ENCODE measurements around the gene IRX1. TPM values are rescaled to one million over a fixed set of nuclear protein-coding genes. Genes with fewer than 3 reads are reported as not detected.

IRX1 gene
- total RNA-seq (2014; rRNA removed) = not detected in 2 replicates
- not detected for polyA plus RNA-seq (2012)

DNA sequence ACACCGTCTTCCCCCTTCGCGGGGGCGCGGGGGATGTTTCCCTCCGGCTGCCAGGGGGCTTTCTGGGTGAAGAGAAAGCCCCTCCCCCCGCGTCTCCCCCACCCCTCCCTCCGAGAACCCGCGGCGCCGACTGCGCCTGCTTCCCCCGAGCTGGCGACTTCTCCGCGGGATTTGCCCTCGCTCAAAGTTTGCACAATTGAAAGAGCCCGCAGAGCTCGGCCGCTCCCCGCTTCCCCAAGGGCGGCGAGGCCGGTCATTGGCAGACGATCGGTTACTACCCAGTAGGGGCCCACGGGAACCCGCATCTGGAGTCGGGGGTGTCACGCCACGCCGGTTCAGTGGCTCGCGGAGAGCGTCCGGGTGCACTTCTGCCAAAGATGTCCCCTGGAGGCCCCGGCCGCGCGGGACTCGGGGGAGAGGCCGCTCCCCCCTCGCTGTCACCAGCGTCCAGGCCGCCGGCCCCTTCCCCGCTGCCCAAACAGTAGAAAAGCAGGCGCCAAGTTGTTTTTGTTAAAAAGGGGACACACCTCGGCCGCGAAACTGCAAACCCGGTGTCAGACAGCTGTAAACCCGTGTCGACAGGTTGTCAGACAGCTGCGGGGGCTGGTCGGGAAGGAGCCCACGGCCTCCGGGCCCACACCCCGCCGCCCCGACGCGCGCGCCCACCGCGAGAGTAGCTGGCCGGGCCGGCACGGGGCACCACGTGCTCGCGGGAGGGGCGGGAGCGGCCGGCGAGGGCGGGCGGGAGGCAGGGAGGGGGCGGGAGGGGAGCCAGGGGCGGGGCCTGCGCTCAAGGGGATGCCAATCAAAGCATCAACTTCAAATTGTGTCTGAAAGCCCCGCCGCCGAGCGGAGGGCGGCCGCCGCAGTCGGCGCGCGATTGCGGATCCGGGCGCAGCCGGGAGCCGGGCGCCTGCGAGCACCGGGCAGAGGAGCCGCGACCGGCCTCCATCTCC is at the start of gene IRX1:
IRX1 (plus strand) TSS at position 827 of the 956 bp plus-strand sequence. CDS start 274 bp downstream, outside the sequence.
- DNase-seq (ENCODE audit: low read depth) = no peak

DNA sequence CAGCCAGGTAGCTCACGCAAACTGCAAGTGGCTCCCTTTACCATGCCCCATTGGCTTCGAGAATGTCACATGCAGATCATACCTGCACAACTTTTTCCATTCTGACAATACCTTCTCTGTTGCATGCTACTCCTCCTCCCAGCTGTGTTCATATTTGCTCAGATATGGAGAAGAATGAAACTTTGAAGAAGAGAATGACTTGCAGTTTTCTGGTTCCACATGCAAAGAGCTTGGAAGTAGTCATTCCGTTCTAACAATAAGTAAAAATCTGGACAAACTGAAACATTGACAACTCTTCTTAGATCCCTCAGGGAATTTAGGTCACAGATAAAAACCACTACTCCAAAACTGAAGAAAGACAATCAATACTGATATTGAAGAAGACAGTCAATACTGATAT is 49.6 kb upstream of the IRX1 start:
- DNase-seq (ENCODE audit: low read depth) = no peak

DNA sequence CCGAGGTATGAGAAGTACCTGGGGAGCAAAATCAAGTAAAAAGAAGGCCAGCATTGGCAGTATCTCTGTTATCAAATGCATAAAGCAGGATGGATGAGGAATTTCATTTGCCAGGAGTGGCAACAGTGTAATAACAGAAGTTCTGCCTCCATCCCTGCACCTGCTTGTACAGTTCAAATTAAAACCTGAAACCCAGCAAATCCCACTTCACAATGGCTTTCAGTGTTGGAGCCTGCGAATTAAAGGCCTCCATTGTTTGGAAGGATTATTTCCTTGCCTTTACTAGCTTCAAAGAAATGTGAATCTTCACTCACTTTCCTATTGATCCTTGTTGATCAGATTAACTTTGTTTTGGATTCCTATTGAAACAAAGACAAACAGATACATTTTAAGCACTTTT is 31.5 kb upstream of the IRX1 start:
- DNase-seq (ENCODE audit: low read depth) = no peak

DNA sequence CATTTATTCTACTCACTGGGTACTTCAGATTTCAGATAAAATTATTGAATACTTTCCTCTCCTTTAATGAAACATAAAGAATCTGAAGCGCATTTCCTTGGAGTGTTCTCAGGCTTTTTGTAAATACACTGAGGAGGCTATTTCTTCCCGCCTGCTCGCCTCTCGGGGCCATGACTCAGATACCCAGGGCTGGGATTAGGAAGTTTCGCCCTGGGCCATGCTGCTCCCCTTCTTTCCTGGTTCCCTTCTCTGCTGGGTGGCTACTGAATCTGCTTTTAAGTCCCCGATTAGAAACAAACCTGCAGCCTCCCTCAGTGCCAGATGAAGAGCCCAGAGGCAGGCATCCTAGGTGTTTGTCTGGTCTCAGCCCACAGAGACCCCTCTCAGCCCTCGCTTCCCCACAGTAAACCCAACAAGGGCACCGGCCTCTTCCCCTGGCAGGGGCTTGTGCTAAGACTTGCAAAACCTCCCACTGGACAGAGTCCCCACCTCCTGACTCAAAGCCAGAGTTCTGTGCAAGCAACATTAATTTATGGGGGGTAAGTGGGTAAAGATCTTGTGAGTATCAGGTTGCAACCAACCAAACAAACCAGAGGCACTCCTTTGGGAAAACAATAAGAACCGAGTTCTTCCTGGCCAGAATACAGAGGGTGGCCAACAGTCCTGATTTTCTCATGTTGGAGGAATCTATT is 30.7 kb upstream of the IRX1 start:
- no peak for DNase-seq (ENCODE audit: low read depth)

DNA sequence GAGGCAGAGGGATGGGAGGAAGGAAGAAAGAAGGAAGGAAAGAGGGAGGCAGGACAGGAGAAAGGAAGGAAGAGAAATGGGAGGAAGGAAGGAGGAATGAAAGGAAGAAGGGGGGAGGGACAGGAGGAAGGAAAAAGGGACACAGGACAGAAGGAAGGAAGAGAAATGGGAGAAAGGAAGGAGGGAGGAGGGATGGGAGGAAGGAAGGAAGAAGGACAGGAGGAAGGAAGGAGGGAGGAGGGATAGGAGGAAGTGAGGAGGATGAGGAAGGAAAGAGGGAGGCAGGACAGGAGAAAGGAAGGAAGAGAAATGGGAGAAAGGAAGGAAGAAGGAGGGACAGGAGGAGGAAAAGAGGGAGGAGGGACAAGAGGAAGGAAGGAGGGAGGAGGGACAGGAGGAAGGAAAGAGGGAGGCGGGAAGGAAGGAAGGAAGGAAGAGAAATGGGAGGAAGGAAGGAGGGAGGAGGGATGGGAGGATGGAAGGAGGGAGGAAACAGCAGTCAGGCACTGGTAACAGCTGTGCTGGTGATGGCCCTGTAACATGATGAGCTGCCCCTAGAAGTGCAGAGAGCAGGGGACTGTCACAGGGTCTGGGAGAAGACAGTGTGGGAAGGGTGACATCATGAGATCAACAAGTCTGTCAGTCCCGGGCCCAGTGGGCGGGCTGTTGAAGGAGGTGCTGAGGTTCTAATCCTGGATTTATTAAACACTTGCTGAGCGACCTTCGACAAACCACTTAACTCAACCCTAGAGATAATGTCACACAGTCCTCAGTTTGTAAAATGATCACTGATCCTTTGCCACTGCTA is 10.7 kb upstream of the IRX1 start:
- DNase-seq (ENCODE audit: low read depth) = no peak

DNA sequence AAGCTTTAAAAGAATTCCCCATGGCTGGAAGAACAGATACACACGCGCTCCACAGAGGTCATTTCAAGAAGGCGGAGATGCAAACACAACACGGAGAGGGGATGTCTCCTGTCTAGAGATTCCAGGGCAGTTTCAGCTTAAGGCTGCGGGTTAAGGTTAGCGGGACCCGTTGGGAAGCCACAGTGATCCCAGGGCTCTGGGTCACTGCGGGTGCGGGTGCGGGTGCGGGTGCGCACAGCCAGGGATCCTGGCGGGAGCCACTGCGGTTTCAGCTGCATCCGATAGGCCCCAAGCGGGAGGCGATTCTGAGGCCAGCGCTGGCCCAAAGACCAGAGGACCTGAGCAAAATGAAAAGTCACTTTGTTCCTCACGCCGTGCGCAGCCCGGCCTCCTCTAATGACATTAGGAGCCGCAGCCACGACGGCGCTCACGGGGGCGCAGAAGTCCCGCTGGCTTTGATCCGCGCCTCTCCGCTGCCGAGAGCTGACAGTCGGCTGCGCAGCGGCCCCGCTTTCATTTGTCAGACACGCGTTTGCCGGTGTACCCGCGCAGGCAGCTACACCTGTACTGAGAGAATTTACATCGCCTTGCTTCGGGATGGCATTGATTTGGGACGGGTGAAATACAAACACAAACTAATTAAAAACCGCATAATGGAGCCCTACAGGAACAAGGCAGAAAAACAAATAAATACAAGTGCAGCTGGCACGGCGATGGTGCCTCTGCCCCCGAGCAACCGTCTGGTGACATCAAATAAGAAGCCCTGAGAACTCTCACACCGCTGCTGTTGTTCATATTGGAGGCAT is 5.3 kb upstream of the IRX1 start:
- DNase-seq (ENCODE audit: low read depth) = no peak

DNA sequence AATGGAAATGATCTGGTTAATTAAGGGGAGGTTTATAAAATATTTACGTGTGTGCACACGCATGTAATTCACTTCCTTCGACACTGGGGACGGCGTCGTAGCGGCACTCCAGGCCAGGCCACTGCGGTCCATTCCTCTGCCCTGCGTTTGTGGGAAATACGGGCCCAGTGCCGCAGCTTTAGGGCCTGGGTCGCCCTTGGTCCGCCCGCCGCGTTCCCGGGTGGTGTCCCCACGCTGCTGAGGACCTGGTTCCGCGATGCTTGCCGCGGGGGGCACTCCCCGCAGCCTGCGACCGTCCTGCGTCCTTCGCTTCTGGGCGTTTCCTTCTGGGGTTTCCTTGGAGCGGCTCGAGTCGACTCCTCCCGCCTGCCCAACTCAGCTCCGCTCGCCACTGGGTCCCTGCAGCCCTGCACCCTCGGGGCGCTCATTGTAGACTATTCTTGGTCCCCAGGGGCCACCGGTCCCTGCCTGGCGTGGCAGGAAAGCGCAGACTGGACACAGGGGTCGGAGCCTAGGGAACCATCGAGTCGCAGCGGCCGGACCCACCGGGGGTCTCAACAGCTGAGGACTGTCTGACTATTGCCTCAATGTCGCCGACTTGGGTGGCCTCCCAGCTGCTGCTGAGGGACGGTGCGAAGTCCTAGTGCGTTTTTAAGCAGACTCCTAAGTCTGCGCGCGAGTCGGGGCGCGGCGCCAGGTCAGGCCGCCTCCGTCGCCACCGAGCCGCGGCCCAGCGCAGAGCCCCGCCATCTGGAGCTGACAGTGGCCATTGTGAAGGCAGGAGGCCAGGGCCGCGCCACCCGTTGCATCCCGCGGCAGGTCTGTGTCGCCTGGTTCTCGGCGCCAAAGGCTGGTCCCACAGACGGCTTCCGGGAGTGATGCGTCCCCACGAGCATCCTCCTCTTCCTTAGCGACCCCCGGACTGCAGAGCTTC is 4.4 kb upstream of the IRX1 start:
- no peak for DNase-seq (ENCODE audit: low read depth)

DNA sequence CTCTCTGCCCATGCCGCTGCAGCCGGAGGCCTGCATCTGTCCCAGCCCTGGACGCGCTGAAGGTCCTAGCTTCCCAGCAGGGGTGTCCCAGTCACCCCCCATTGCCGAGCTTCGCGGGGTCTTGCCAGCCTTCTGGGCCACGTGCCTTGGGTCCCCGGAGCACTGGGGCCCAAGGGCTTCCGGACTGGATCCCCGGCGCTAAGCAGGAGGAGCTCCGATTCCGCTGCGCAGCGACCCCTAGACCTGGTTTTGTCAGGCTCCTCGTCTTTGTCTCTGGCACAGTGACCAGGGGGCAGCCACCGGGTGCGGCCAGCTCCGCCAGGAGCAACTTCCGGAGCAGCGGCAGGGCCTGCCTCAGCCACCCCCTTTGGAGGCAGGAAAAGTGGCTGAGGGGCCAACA is 3.3 kb upstream of the IRX1 start:
- no peak for DNase-seq (ENCODE audit: low read depth)

DNA sequence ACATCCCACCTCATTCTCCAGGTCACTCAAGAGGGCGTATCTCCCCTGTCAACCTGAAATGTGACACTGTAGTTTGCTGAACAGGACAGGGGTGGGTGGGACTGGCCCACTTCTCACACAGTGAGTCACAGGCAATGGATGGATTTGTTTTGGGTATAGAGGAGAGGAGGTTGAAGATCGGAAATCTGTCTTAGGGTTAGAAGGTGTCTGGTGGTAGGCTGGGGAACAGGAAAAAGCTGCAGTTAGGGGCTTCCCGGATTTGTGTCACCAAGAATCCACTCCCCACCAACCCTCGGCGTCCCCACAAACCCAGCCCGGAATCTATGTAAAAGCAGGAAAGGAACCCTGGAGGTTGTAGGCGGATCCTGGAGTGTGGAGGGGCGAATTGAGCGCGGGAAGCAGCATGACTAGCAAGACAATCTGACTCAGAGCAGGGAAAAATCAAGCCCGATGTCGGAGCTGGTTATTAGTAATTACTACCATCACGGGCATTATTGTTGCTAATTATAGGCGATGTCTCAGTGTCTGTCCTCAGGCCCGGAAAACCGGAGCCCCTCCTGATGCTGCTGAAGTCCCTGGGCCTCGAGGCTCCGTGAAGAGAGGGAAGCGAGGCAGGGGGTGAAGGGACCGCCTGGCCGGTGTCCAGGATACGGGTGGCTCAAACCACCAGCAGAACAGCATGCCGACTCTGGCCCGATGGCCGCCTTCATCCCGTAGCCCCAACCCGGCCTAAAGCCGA is 1.7 kb upstream of the IRX1 start:
- DNase-seq (ENCODE audit: low read depth) = no peak

DNA sequence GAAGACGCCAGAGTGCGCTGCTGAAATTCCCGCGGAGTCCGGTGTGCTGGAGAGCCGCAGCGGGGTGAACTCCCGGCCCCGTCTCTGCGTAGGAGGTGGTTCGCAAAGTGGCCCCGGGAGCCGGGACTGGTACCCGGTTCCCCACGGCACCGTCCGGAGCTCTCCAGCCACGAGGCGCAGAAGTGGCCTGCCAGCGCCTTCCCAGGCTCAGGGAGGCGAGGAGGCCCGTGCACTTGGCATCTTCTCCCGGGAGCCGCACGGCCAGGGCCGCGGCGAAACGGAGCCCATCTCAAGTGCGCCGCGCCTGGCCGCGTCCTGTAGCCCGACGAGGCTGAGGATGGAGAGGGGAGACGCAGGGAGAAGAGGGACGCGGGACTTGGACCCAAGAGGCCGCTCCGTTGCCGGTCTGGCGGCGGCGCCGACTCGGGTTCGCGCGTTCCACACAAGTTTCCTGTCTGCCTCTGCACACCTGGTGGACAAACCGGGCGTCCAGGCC is 1.1 kb upstream of the IRX1 start:
- no peak for DNase-seq (ENCODE audit: low read depth)

DNA sequence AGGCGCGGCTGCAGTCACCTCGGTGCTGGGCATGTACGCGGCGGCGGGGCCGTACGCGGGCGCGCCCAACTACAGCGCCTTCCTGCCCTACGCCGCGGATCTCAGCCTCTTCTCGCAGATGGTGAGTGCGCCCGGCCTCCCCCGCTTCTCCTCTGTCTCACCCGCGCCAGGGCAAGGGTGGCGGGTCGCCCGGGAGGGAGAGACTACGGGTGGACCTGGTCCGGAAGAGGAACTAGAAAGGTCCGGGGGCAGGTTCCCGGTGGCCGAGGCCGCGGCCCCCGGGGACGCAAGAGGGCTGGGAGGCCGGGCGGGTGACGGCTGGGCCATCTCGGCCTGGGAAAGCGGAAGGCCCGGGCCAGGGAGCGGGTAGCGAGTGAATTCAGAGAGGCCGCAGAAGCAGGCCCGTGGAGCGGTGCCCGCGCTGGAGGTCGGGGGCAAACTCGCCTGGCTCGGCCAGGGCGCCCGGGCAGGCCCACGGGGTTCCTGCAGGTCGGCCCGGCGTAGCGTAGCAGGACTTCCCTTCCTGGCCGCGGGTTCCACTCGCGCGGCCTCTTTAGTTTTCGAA is 711 bp downstream of the IRX1 start:
- no peak for DNase-seq (ENCODE audit: low read depth)

DNA sequence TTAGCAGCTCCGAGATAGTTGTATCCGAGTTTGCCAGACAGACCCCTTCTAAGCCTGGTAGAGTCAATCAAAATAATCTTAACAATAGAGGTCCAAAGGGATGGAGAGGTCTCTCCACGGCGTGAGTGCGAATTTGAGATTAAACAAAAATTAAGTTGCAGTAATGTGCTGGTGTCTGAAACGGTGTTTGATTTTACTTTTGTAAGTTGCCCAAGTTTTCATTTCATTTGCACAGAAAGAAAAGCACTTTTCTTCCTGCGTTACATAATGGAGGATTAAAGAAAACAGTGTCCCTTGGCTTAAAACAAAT is 1.2 kb downstream of the IRX1 start:
- no peak for DNase-seq (ENCODE audit: low read depth)

DNA sequence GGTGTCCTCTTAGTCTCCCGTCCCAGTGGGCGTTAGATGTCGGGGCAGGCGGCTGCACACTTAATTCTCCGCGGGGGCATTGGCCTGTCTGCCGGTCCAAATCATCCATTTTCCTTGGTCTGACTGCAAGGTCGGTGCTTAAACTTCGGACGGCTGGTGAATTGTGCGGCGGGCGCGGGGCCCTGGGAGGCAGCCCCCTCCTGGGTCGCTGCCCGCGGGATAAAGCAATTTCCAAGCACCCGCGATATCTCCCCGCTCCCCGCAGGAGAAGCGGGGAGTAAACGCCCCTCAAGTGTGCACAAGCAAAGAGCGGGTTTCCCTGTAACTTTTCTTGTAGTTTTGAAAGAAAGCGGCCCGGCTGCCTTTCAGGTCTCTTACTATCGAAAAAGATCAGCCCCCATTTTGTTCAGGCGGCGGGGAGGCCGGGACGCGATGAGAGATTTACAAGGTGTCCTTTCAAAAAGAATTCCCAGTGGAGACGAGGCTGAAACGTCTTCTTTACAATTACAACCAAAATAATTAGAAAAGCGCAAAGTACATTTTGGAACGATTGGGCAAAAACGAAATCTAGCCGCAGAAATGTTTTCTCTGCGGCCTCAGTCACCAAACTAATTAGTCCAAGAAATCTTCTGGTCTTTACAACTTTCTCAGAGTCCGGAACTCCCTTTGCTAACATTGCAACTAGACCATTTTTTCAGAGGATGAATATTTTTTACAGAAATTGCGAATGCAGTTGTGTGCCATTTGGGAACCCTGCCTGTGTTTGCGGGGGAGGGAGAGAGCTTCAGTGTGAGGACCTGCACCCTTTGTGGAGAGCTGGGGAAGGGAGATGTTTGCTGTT is 1.8 kb downstream of the IRX1 start:
- no peak for DNase-seq (ENCODE audit: low read depth)

DNA sequence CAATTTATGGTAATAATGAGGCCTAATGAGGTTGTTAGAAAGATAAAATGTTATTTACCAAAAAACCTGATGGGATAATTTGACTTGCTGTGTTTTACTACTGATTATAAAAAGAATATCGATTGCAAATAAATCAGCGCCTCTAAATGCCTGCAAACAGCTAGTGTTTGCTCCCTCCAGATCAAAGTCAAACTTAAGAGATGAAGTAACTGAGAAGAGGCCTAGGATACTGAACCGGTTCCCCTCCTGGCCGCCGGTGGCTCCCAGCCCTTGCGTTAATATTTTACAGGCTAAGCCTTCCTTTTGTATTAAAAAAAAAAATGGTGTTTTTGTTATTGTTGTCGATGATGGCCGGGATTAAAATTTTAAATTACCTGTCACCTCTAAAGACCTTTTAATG is 2.6 kb downstream of the IRX1 start:
- DNase-seq (ENCODE audit: low read depth) = no peak

DNA sequence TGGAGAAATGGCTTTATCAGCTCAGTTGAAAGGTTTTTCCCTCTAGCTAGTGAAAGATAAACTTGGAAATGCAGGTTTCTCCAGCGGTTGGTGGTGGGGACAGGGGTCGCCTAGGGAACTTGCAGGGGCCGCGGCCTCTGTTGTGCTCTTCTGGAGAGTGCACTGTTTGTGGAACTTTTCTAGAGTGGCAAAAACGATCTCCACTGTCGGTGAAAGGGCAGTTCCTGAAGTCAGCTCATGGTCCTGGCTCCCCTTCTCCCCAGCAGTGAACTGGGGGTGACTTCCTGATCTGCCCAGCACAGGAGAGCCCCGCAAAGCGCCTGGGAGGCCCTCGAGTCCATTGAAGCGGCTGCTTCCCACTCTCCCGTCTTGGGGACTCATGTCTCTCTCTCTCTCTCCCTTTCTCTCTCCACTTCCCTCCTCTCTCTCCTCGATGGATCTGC is 3.2 kb downstream of the IRX1 start:
- no peak for DNase-seq (ENCODE audit: low read depth)

DNA sequence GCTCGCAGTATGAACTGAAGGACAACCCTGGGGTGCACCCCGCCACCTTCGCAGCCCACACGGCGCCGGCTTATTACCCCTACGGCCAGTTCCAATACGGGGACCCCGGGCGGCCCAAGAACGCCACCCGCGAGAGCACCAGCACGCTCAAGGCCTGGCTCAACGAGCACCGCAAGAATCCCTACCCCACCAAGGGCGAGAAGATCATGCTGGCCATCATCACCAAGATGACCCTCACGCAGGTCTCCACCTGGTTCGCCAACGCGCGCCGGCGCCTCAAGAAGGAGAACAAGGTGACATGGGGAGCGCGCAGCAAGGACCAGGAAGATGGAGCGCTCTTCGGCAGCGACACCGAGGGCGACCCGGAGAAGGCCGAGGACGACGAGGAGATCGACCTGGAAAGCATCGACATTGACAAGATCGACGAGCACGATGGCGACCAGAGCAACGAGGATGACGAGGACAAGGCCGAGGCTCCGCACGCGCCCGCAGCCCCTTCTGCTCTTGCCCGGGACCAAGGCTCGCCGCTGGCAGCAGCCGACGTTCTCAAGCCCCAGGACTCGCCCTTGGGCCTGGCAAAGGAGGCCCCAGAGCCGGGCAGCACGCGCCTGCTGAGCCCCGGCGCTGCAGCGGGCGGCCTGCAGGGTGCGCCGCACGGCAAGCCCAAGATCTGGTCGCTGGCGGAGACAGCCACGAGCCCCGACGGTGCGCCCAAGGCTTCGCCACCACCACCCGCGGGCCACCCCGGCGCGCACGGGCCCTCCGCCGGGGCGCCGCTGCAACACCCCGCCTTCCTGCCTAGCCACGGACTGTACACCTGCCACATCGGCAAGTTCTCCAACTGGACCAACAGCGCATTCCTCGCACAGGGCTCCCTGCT is 3.8 kb downstream of the IRX1 start:
- DNase-seq (ENCODE audit: low read depth) = no peak

Measured in LHCN-M2 (cell line).